ENCODE results near the gene PITHD1.

PITHD1 gene

GRCh38 chr1:23748016-23748415 is 30.2 kb upstream of the PITHD1 start:
- TF ChIP-seq POU2F2 (IDR thresholded peaks at IDR 0.05; ENCODE audit: low read depth, low read length) (no peak), PAX5 (IDR thresholded peaks at IDR 0.05; ENCODE audit: insufficient read depth, low read length, severe bottlenecking) (no peak), TAF1 (IDR thresholded peaks at IDR 0.05; ENCODE audit: low read depth, low read length) (no peak), POLR2A (IDR thresholded peaks at IDR 0.05; ENCODE audit: low read depth, low read length) (no peak), POLR2AphosphoS5 (IDR thresholded peaks at IDR 0.05; ENCODE audit: low read depth, low read length) (no peak), SPI1 (IDR thresholded peaks at IDR 0.05; ENCODE audit: low read depth, low read length) (no peak)
- no peak for DNase-seq (ENCODE audit: insufficient read length, low spot score)
- no peak for FAIRE-seq

GRCh38 chr1:23751050-23751814 is 27.0 kb upstream of the PITHD1 start:
- TF ChIP-seq TAF1 (IDR thresholded peaks at IDR 0.05; ENCODE audit: low read depth, low read length) (no peak), POU2F2 (IDR thresholded peaks at IDR 0.05; ENCODE audit: low read depth, low read length) (no peak), POLR2AphosphoS5 (IDR thresholded peaks at IDR 0.05; ENCODE audit: low read depth, low read length) (no peak), SPI1 (IDR thresholded peaks at IDR 0.05; ENCODE audit: low read depth, low read length) (no peak), PAX5 (IDR thresholded peaks at IDR 0.05; ENCODE audit: insufficient read depth, low read length, severe bottlenecking) (no peak), POLR2A (IDR thresholded peaks at IDR 0.05; ENCODE audit: low read depth, low read length) (no peak)
- FAIRE-seq = no peak
- DNase-seq (ENCODE audit: insufficient read length, low spot score) = no peak

GRCh38 chr1:23751815-23752200 is 26.4 kb upstream of the PITHD1 start:
- TF ChIP-seq POLR2AphosphoS5 (IDR thresholded peaks at IDR 0.05; ENCODE audit: low read depth, low read length) = no peak
- TF ChIP-seq SPI1 (IDR thresholded peaks at IDR 0.05; ENCODE audit: low read depth, low read length) = no peak
- TF ChIP-seq PAX5 (IDR thresholded peaks at IDR 0.05; ENCODE audit: insufficient read depth, low read length, severe bottlenecking) = no peak
- no peak for TF ChIP-seq POLR2A (IDR thresholded peaks at IDR 0.05; ENCODE audit: low read depth, low read length)
- TF ChIP-seq POU2F2 (IDR thresholded peaks at IDR 0.05; ENCODE audit: low read depth, low read length) = no peak
- TF ChIP-seq TAF1 (IDR thresholded peaks at IDR 0.05; ENCODE audit: low read depth, low read length) = no peak
- FAIRE-seq (no peak), DNase-seq (ENCODE audit: insufficient read length, low spot score) (no peak)

GRCh38 chr1:23752909-23753308 is 25.3 kb upstream of the PITHD1 start:
- FAIRE-seq = no peak
- TF ChIP-seq POLR2AphosphoS5 (IDR thresholded peaks at IDR 0.05; ENCODE audit: low read depth, low read length) = no peak
- TF ChIP-seq TAF1 (IDR thresholded peaks at IDR 0.05; ENCODE audit: low read depth, low read length) = no peak
- TF ChIP-seq SPI1 (IDR thresholded peaks at IDR 0.05; ENCODE audit: low read depth, low read length) = no peak
- TF ChIP-seq POU2F2 (IDR thresholded peaks at IDR 0.05; ENCODE audit: low read depth, low read length) = no peak
- TF ChIP-seq PAX5 (IDR thresholded peaks at IDR 0.05; ENCODE audit: insufficient read depth, low read length, severe bottlenecking) = no peak
- no peak for TF ChIP-seq POLR2A (IDR thresholded peaks at IDR 0.05; ENCODE audit: low read depth, low read length)

GRCh38 chr1:23756676-23757075 is 21.5 kb upstream of the PITHD1 start:
- no peak for TF ChIP-seq POLR2AphosphoS5 (IDR thresholded peaks at IDR 0.05; ENCODE audit: low read depth, low read length)
- no peak for TF ChIP-seq PAX5 (IDR thresholded peaks at IDR 0.05; ENCODE audit: insufficient read depth, low read length, severe bottlenecking)
- no peak for TF ChIP-seq POLR2A (IDR thresholded peaks at IDR 0.05; ENCODE audit: low read depth, low read length)
- TF ChIP-seq SPI1 (IDR thresholded peaks at IDR 0.05; ENCODE audit: low read depth, low read length) = no peak
- TF ChIP-seq TAF1 (IDR thresholded peaks at IDR 0.05; ENCODE audit: low read depth, low read length) = no peak
- no peak for TF ChIP-seq POU2F2 (IDR thresholded peaks at IDR 0.05; ENCODE audit: low read depth, low read length)
- FAIRE-seq (no peak), DNase-seq (ENCODE audit: insufficient read length, low spot score) (no peak)

More at GRCh38 chr1:23752909-23753308, 25.3 kb upstream of the PITHD1 start:
- DNase-seq (ENCODE audit: insufficient read length, low spot score) = no peak

DNA sequence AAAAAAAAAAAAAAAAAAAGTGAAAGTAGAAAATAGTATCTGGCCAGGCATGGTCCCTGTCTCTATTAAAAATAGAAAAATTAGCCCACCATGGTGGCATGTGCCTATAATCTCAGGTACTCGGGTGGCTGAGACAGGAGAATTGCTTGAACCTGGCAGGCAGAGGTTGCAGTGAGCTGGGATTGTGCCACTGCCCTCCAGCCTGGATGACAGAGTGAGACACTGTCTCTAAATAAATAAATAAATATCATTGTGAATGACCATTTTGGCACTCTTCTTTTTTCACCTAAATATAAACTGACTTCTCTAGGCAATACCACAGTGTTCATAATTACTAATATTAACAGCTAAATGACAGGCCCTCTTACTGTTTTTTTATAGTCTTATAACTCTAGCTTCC is 20.4 kb upstream of the PITHD1 start:
- no peak for DNase-seq (ENCODE audit: insufficient read length, low spot score)
- TF ChIP-seq POU2F2 (IDR thresholded peaks at IDR 0.05; ENCODE audit: low read depth, low read length) (no peak), SPI1 (IDR thresholded peaks at IDR 0.05; ENCODE audit: low read depth, low read length) (no peak), POLR2A (IDR thresholded peaks at IDR 0.05; ENCODE audit: low read depth, low read length) (no peak), POLR2AphosphoS5 (IDR thresholded peaks at IDR 0.05; ENCODE audit: low read depth, low read length) (no peak), TAF1 (IDR thresholded peaks at IDR 0.05; ENCODE audit: low read depth, low read length) (no peak), PAX5 (IDR thresholded peaks at IDR 0.05; ENCODE audit: insufficient read depth, low read length, severe bottlenecking) (no peak)
- FAIRE-seq = no peak

- FAIRE-seq (no peak), DNase-seq (ENCODE audit: insufficient read length, low spot score) (no peak)
- TF ChIP-seq POLR2AphosphoS5 (IDR thresholded peaks at IDR 0.05; ENCODE audit: low read depth, low read length) (no peak), TAF1 (IDR thresholded peaks at IDR 0.05; ENCODE audit: low read depth, low read length) (no peak), PAX5 (IDR thresholded peaks at IDR 0.05; ENCODE audit: insufficient read depth, low read length, severe bottlenecking) (no peak), SPI1 (IDR thresholded peaks at IDR 0.05; ENCODE audit: low read depth, low read length) (no peak), POLR2A (IDR thresholded peaks at IDR 0.05; ENCODE audit: low read depth, low read length) (no peak), POU2F2 (IDR thresholded peaks at IDR 0.05; ENCODE audit: low read depth, low read length) (no peak)
Observed at GRCh38 chr1:23759277-23759676, 18.9 kb upstream of the PITHD1 start.

GRCh38 chr1:23763041-23763577 is 15.1 kb upstream of the PITHD1 start:
- no peak for FAIRE-seq
- DNase-seq (ENCODE audit: insufficient read length, low spot score) = no peak
- TF ChIP-seq POU2F2 (IDR thresholded peaks at IDR 0.05; ENCODE audit: low read depth, low read length) (no peak), PAX5 (IDR thresholded peaks at IDR 0.05; ENCODE audit: insufficient read depth, low read length, severe bottlenecking) (no peak), TAF1 (IDR thresholded peaks at IDR 0.05; ENCODE audit: low read depth, low read length) (no peak), POLR2AphosphoS5 (IDR thresholded peaks at IDR 0.05; ENCODE audit: low read depth, low read length) (no peak), POLR2A (IDR thresholded peaks at IDR 0.05; ENCODE audit: low read depth, low read length) (no peak), SPI1 (IDR thresholded peaks at IDR 0.05; ENCODE audit: low read depth, low read length) (no peak)

GRCh38 chr1:23768733-23769132 is 9.5 kb upstream of the PITHD1 start:
- FAIRE-seq = no peak
- DNase-seq (ENCODE audit: insufficient read length, low spot score) = no peak
- TF ChIP-seq SPI1 (IDR thresholded peaks at IDR 0.05; ENCODE audit: low read depth, low read length) = no peak
- TF ChIP-seq POLR2A (IDR thresholded peaks at IDR 0.05; ENCODE audit: low read depth, low read length) = no peak
- no peak for TF ChIP-seq POLR2AphosphoS5 (IDR thresholded peaks at IDR 0.05; ENCODE audit: low read depth, low read length)
- TF ChIP-seq POU2F2 (IDR thresholded peaks at IDR 0.05; ENCODE audit: low read depth, low read length) = no peak
- TF ChIP-seq TAF1 (IDR thresholded peaks at IDR 0.05; ENCODE audit: low read depth, low read length) = no peak
- TF ChIP-seq PAX5 (IDR thresholded peaks at IDR 0.05; ENCODE audit: insufficient read depth, low read length, severe bottlenecking) = no peak
